Mucosa of gallbladder (tissue), 1 donor: ENCODE data around the gene MCC. TPM values are rescaled to one million over a fixed set of nuclear protein-coding genes. Genes with fewer than 3 reads are reported as not detected.
"Not testable (repeated sequence)": the region's sequence is repeated elsewhere in the genome, so short reads cannot be mapped to it uniquely, and the experiment has no call there.

ENCODE experiments used
- DNase-seq: peaks from one replicate; pipeline ENCODE4 v3.0.0-alpha.2; 2020; ENCODE audit warnings: low spot score
- total RNA-seq: library from RNA; stranded (reverse); gene quantifications from one replicate; pipeline ENCODE4 v1.2.1, GENCODE V29; 2021
- donor health status: DM: no; HTN: no; CAD: no.

Gene MCC
- total RNA-seq, 1 donor from 2014 or later, result 12.2 TPM

DNA sequence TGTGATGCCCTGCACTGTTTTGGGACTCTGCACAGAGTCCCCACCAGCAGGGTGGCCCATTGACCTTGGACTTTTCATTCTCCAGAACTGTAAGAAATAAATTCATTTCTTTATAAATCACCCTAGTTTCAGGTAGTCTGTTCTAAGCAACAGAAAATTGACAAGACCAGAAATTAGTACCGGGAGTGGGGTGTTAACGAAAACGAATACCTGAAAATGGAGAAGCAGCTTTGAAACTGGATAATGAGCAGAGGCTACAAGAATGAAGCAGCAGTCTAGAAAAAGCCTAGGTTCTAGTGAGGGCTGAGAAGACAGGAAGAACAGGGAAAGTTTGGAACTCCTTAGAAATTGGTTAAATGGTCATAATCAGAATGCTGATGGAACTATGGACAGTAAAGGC, 2.1 kb upstream of the MCC start:
- DNase-seq, result no peak

GRCh38 chr5:113489299-113489698, 1.0 kb upstream of the MCC start:
- DNase-seq, result peak; percentile 24

DNA sequence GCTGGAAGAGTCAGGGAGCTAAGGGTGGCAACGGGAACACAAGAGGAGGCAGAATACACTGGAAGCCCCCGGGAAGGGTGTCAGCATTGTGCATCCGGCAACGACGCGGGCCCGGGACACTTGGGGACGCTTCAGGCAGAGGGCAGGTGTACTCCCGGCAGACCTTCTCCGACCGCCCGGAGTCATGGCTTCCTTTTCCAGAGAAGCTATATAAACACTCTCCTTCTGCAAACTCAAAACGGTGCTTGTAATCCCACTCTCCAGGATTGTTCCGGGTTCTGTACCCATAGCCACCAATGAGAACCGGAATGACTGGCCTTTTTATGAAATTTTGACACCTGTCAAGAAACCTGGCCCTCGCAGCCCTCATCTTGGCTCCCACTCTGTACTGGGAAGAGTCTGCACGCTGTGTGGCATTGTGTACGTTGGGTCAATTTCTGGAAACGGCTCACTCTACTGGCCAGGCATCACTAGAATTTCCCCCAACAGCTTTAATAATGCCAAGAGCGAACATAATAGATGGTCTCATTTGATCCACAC, 462 bp upstream of the MCC start:
- no peak for DNase-seq

DNA sequence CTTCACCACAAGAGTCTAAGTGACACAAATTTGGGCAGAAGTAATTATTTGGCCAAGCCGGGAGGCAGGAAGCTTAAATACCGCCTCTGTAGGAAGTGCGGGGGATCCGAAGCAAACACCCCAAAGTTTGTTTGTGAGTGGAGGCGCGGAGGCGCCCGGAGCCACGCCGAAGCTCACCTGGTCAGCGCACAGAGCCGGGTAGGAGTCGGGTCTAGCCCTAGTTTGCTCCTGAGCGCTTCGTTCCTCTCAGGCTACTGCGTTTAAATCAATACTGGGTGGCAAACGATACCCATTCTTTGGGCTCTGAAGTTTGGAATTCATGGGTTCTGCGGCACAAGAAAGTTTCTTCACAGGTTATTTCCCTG, 855 bp downstream of the MCC start:
- DNase-seq, result no peak

GRCh38 chr5:113480243-113480642, 8.0 kb downstream of the MCC start:
- no peak for DNase-seq

GRCh38 chr5:113478691-113479090, 9.6 kb downstream of the MCC start:
- DNase-seq, result no peak

- no peak for DNase-seq
Observed at GRCh38 chr5:113474100-113474728, 14.0 kb downstream of the MCC start.

DNA sequence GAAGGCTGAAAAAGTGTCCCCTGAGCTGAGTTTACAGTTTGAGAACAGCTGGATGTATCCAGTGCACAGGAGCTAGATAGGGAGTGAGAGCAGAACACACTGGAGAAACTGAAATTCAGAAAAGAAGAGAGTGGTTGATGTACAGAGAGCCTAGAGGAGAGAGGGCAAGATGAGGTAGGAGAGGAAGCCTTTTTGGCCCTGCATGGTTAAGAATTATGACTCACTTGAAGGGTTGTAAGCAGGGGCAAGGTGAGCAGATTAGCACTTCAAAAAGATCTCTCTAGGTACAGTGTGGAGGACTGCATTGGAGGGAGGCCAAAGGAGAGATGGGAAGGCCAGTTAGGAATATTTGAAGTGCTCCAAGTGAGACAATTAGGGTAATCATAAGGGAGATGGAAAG, 25.2 kb downstream of the MCC start:
- DNase-seq, result no peak

- not testable (repeated sequence) for DNase-seq
Observed at GRCh38 chr5:113457106-113457505, 31.1 kb downstream of the MCC start.

DNA sequence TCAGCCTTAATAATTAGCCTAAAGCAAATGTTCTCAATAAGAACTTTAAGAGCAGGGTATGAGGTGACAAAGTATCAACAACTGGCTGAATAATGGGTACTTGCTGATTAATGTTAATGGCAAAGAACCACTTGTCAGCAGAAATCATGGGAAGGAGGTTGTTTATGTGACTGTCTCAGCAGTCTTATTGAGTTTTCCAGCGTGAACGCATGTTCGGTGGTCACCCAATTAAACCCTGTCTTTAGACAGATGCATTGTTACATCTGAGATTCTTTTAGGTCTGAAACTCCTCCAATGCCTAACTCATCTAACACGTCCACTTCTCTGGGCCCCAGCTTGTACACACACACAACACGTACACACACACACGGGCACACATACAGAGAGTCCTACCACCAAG, 35.3 kb downstream of the MCC start:
- no peak for DNase-seq

DNA sequence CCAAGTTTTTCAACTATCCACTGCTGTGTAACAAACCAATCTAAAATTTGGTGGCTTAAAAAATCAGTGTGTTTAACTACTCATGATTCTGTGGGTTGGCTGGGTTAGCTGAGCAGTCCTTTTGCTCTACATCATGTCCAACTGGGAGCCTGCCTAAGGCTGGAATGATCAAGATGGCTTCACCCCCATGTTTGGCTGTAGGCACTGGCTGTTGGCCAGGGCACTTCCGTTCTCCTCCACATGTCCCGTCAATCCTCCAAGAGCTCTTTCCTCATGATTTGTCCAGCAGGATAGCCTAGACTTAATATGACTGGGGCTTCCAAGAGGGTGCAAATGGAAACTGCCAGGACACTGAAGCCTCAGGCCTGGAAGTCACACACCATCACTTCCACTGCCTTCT, 36.5 kb downstream of the MCC start:
- DNase-seq, result no peak

GRCh38 chr5:113450929-113451328, 37.3 kb downstream of the MCC start:
- no peak for DNase-seq

DNA sequence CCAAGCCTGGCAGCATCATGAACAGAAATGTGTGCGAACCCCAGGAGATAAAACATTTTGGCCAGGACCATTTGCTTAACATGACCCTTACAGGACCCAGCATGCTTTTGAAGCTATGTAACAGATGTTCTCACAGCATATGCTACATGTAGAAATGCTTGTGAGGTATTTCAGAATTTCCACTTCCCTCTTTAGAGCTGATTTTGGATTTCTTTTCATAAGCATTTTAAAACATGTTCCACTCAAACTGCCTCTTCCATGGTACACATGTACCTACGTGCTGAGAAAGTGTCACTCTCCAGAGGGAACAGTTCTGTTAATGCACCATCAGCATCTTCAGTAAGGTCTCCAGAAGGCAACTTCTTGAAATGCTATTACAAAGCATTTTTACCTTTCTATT, 37.8 kb downstream of the MCC start:
- no peak for DNase-seq

GRCh38 chr5:113448252-113448651, 40.0 kb downstream of the MCC start:
- DNase-seq, result no peak

GRCh38 chr5:113447498-113448050, 40.7 kb downstream of the MCC start:
- no peak for DNase-seq

DNA sequence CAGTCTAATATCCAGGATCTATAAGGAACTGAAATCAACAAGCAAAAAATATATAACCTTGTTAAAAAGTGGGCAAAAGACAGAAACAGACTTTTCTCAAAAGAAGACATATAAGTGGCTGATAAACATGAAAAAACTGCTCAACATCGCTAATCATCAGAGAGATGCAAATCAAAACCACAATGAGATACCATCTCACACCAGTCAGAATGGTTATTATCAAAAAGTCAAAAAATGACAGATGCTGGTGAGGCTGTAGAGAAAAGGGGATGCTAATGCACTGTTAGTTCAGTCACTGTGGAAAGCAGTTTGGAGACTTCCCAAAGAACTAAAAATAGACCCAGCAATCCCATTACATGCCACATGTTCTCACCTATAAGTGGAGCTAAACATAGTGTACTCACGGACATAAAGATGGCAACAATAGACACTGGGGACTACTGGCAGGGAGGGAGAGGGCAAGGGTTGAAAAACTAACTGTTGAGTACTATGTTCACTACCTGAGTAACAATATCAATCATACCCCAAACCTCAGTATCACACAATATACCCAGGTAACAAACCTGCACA, 41.8 kb downstream of the MCC start:
- DNase-seq, result no peak

GRCh38 chr5:113437111-113437510, 51.1 kb downstream of the MCC start:
- no peak for DNase-seq

DNA sequence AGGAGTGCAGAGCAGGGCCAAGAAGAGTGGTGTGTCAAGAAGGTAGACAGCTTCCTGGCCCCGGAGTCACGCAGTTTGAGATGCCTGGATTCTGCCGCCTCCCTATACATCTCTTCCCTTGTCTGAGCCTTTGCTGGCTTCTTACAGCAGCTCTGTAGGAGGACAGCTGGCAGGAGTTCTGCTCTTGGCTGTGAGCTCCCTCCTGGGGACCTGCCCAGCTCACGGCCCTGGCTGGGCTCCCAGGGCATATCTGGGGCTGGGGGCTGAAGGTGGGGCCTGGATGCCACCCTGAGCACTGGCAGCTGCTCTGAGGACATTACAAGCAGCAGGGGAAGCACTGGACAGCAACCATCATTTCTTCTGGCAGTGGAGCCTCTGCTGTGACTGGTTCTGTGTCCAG, 52.7 kb downstream of the MCC start:
- no peak for DNase-seq

GRCh38 chr5:113434889-113435288, 53.4 kb downstream of the MCC start, which contains the start of gene TSSK1B:
TSSK1B (minus strand) TSS chr5:113434989; CDS start chr5:113434839, 150 bp downstream.
- no peak for DNase-seq

GRCh38 chr5:113433862-113434612, 54.2 kb downstream of the MCC start:
- DNase-seq, result no peak

- no peak for DNase-seq
Observed at GRCh38 chr5:113433071-113433470, 55.2 kb downstream of the MCC start.

DNA sequence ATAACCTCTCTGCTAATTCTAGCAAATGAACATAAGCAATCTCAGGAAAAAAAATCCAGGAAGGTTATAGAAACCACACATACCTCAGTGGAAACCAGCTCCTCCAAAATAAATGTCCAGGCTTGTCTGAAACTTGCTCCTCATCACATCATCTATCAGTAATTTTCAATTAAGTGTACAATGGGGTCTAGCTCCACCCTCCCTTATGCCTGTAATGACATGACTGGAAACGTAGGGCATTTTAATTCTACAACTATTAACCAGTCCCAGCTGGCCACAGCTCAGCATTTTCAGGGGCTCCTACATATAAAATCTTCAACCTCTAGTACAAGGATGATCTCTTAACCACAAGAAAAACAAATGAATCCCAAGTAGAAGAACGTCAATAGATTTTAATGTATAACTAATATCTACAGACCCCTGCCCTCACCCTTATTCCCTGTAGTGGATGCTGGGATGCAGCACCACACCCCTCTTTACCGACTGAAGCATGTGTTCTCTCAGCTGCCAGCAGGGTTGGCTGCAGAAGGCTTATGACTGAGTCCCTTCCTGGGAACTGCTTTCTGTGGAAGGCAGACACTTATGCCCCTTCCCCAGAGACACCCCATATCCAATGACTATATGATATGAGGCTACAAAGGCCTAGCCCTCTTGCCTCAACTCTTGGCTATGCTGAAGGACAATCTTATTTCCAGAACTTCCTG, 60.2 kb downstream of the MCC start:
- DNase-seq, result no peak
